ENCODE data around the gene ARCN1. TPM values are rescaled to one million over a fixed set of nuclear protein-coding genes. Genes with fewer than 3 reads are reported as not detected.
"Not testable (repeated sequence)": the region's sequence is repeated elsewhere in the genome, so short reads cannot be mapped to it uniquely, and the experiment has no call there.

The ARCN1 gene
- total RNA-seq, 2 experiments from 2014 or later, result 51.0 to 98.9 TPM

DNA sequence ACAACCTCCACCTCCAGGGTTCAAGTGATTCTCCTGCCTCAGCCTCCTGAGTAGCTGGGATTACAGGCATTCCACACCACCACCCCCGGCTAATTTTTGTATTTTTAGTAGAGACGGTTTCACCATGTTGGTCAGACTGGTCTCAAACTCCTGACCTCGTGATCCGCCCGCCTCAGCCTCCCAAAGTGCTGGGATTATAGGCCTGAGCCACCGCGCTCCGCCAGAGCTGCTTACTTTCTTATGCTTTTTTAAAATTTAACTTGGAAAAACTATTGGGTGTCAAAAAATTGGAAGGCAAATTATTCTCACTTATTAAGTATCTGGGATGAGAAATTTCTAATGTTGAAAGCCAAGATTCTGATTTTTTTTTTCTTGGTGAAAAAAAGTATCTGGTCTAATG, 31.5 kb downstream of the ARCN1 start:
- CTCF ChIA-PET (ENCODE audit: unreplicated experiment); intact Hi-C loops (cut with micrococcal nuclease; ENCODE audit: unreplicated experiment); H3K9me2 ChIP-seq (ENCODE audit: insufficient read depth, low read length); H3K4me3 ChIP-seq (ENCODE audit: low read depth, low read length, poor library complexity, severe bottlenecking); DNase-seq (ENCODE audit: low spot score); H4K20me1 ChIP-seq (ENCODE audit: insufficient read depth, low read length); H3K4me2 ChIP-seq (ENCODE audit: low read length); BruUV-seq (replicated peaks); H2AFZ ChIP-seq (ENCODE audit: low read length); H3K27ac ChIP-seq (ENCODE audit: low read depth, low read length, poor library complexity, severe bottlenecking); H3K9me3 ChIP-seq (ENCODE audit: low read length); H3K79me2 ChIP-seq (ENCODE audit: insufficient read depth, low read depth, low read length): not testable (repeated sequence)
- Histone ChIP-seq H3K4me1 (ENCODE audit: insufficient read depth, low read length, poor library complexity, severe bottlenecking) (peaks cover 12% of the 10 kb centered on the region), H3K36me3 (ENCODE audit: insufficient read depth, low read length) (peaks cover 41% of the 10 kb centered on the region)
- POLR2A ChIA-PET, result interaction anchor here (0.6 to 1.7 kb wide), 3 partner anchors 9 to 131 kb away, joined by 3 to 6 read pairs (median 3); no protein-coding TSS in a partner anchor

GRCh38 chr11:118604566-118604965, 32.4 kb downstream of the ARCN1 start:
- TF ChIP-seq, protein P1, sequence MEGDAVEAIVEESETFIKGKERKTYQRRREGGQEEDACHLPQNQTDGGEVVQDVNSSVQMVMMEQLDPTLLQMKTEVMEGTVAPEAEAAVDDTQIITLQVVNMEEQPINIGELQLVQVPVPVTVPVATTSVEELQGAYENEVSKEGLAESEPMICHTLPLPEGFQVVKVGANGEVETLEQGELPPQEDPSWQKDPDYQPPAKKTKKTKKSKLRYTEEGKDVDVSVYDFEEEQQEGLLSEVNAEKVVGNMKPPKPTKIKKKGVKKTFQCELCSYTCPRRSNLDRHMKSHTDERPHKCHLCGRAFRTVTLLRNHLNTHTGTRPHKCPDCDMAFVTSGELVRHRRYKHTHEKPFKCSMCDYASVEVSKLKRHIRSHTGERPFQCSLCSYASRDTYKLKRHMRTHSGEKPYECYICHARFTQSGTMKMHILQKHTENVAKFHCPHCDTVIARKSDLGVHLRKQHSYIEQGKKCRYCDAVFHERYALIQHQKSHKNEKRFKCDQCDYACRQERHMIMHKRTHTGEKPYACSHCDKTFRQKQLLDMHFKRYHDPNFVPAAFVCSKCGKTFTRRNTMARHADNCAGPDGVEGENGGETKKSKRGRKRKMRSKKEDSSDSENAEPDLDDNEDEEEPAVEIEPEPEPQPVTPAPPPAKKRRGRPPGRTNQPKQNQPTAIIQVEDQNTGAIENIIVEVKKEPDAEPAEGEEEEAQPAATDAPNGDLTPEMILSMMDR (conservative IDR thresholded peaks at IDR 0.05; ENCODE audit: low read length), result no peak
- no peak for TF ChIP-seq EZH2phosphoT487 (IDR thresholded peaks at IDR 0.05; ENCODE audit: borderline replicate concordance, low read depth, low read length)
- Histone ChIP-seq H3K36me3 (ENCODE audit: insufficient read depth, low read length) (peaks cover 32% of the 10 kb centered on the region), H3K4me2 (ENCODE audit: low read length) (no peak overlapping the region), H3K27ac (ENCODE audit: low read depth, low read length, poor library complexity, severe bottlenecking) (no peak overlapping the region), H3K79me2 (ENCODE audit: insufficient read depth, low read depth, low read length) (no peaks in the 10 kb centered on the region), H3K9me2 (ENCODE audit: insufficient read depth, low read length) (no peaks in the 10 kb centered on the region), H4K20me1 (ENCODE audit: insufficient read depth, low read length) (no peaks in the 10 kb centered on the region), H2AFZ (ENCODE audit: low read length) (no peak overlapping the region), H3K9me3 (ENCODE audit: low read length) (no peaks in the 10 kb centered on the region), H3K4me3 (ENCODE audit: low read depth, low read length, poor library complexity, severe bottlenecking) (no peak overlapping the region), H3K4me1 (ENCODE audit: insufficient read depth, low read length, poor library complexity, severe bottlenecking) (peaks cover 12% of the 10 kb centered on the region)
- intact Hi-C loops (cut with micrococcal nuclease; ENCODE audit: unreplicated experiment), result no loop called here
- POLR2A ChIA-PET, result interaction anchor here (0.6 to 1.7 kb wide), 3 partner anchors 10 to 703 kb away, joined by 3 to 6 read pairs (median 4); partner anchors contain the start of gene ARCN1
- DNase-seq (ENCODE audit: low spot score), result no peak
- CTCF ChIA-PET (ENCODE audit: unreplicated experiment), result no interaction called here
- BruUV-seq (replicated peaks), result no TSS peak

DNA sequence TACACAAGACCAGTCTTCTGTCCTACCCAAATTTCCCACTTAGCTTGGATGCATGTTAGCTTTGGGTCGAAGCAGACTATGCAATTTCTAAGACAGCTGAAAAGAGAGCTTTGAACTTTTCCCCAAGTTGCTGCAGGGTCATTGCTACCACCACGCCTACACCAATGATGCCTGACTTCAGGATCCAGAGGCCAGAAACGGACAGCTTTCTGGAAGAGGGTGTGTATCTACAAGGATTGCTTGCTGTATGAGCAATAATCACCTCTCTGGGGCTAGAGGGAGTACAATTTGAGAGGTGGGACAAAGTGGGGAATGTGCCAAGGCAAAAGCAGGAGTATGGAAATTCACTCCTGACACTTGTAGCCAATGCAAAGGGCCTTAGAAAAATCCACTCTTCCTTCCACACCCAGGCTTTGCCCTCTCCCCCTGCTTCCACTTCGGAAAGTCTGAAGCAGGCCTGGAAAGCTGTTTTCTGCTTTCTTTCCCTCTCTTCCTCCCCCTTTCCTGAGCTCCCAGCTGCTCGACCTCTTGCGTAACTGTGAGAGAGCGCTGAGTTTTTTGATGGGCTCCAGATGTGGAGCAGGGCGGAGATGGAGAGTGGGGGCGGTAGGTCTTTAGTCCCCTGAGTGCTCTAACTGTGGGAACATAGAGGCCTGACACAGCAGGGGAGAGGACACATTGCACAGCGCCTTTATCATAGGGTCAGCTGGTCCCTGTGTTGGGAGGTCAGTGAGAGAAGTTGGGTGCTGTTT, 33.1 kb downstream of the ARCN1 start:
- no peaks in the 10 kb centered on the region for H4K20me1 ChIP-seq (ENCODE audit: insufficient read depth, low read length)
- no TSS peak for BruUV-seq (replicated peaks)
- H3K4me3 ChIP-seq (ENCODE audit: low read depth, low read length, poor library complexity, severe bottlenecking), result no peak overlapping the region
- CTCF ChIA-PET (ENCODE audit: unreplicated experiment), result no interaction called here
- no peaks in the 10 kb centered on the region for H3K79me2 ChIP-seq (ENCODE audit: insufficient read depth, low read depth, low read length)
- no peak overlapping the region for H3K27ac ChIP-seq (ENCODE audit: low read depth, low read length, poor library complexity, severe bottlenecking)
- no peaks in the 10 kb centered on the region for H3K9me3 ChIP-seq (ENCODE audit: low read length)
- H2AFZ ChIP-seq (ENCODE audit: low read length), result no peak overlapping the region
- DNase-seq (ENCODE audit: low spot score), result no peak
- no peak for TF ChIP-seq EZH2phosphoT487 (IDR thresholded peaks at IDR 0.05; ENCODE audit: borderline replicate concordance, low read depth, low read length)
- TF ChIP-seq, protein P1 (conservative IDR thresholded peaks at IDR 0.05; ENCODE audit: low read length), result no peak
- peaks cover 25% of the 10 kb centered on the region for H3K36me3 ChIP-seq (ENCODE audit: insufficient read depth, low read length)
- H3K4me1 ChIP-seq (ENCODE audit: insufficient read depth, low read length, poor library complexity, severe bottlenecking), result peaks cover 18% of the 10 kb centered on the region
- POLR2A ChIA-PET, result interaction anchor here (0.6 to 1.7 kb wide), 4 partner anchors 11 to 330 kb away, joined by 3 to 6 read pairs (median 3); partner anchors contain the start of gene ARCN1
- intact Hi-C loops (cut with micrococcal nuclease; ENCODE audit: unreplicated experiment), result no loop called here
- no peak overlapping the region for H3K4me2 ChIP-seq (ENCODE audit: low read length)
- H3K9me2 ChIP-seq (ENCODE audit: insufficient read depth, low read length), result no peaks in the 10 kb centered on the region

Data from OCI-LY7 (cell line).